HG03159 (cell line): ENCODE measurements around the gene PNPLA7.
"Not testable (repeated sequence)": the region's sequence is repeated elsewhere in the genome, so short reads cannot be mapped to it uniquely, and the experiment has no call there.

Experiments used
- ATAC-seq: cut with Tn5 transposase; IDR thresholded peaks from one replicate; pipeline ENCODE4 v1.9.1; 2021; ENCODE audit warnings: mild to moderate bottlenecking, moderate library complexity; ENCODE audit not compliant: unreplicated experiment

PNPLA7 gene

DNA sequence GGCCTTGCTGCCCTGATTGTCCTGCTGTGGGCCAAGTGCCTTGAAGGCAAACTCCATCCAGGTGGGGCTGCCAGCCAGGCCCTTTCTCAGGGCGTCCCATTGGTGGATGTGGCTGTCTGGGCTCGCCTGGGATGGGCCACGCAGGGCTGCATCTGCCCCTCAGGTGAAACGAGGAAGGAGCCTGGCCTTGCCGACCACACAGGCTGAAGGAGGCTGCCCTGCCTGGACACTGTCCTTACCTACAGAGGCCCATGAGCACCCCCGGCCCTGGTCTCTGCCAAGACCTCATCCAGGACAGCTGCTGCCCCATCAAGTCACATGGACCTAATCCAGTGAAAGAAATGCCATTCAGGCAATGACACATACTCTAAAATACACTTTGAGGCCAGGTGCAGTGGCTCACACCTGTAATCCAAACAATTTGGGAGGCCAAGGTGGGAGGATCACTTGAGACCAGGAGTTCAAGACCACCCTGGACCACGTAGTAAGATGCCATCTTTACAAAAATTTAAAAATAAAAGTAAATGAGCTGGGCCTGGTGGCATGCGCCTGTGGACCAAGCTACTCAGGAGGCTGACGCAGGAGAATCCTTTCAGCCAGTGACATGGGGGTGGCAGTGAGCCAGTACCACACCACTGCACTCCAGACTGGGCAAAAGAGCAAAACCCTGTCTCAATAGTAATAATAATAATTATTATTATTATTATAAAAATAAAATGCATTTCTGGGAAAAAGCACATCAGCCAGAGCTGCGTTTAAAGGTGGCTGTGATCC lies 33.9 kb downstream of the PNPLA7 start:
- no peak for ATAC-seq

- ATAC-seq: no peak
Measured at GRCh38 chr9:137515338-137515724, 34.9 kb downstream of the PNPLA7 start.

DNA sequence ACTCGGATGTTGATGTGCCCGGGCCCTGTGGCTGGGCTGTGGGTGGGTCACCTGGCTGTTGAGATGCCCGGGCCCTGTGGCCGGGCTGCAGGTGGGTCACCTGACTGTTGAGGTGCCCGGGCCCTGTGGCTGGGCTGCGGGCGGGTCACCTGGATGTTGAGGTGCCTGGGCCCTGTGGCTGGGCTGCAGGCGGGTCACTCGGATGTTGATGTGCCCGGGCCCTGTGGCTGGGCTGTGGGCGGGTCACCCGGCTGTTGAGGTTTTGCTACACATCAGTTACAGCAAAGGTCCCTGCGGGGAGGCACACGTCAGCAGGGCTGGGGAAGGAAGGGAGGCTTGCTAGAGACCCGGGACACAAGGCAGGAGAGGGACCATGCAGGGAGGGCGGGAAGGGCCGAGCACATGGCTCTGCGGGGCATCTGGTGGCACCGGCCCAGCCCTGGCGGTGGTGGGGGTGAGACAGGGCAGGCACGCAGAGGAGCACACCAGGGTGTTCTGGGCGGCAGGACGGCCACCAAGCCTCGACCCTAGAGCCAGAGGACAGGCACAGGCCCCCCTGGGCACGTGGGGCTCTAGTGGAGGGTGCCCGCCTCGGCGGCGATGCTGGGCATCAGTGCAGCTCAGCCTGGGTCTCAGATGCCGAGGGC lies 35.4 kb downstream of the PNPLA7 start:
- ATAC-seq: no peak

DNA sequence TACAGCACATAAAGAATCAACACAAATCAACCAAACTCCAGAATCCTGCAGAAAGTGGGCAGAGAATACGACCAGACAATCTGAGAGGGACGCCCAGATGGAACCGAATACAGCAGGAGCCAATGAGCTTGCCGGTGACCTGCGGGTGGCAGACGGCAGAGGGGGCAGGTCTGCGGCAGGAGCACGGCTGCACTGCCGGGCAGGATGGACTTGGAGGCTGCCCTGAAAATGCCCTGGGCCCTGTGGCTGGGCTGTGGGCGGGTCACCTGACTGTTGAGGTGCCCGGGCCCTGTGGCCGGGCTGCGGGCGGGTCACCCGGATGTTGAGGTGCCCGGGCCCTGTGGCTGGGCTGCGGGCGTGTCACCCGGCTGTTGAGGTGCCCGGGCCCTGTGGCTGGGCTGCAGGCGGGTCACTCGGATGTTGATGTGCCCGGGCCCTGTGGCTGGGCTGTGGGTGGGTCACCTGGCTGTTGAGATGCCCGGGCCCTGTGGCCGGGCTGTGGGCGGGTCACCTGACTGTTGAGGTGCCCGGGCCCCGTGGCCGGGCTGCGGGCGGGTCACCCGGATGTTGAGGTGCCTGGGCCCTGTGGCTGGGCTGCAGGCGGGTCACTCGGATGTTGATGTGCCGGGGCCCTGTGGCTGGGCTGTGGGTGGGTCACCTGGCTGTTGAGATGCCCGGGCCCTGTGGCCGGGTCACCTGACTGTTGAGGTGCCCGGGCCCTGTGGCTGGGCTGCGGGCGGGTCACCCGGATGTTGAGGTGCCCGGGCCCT lies 36.2 kb downstream of the PNPLA7 start:
- not testable (repeated sequence) for ATAC-seq

- not testable (repeated sequence) for ATAC-seq
Measured at GRCh38 chr9:137513136-137513535, 37.1 kb downstream of the PNPLA7 start.

GRCh38 chr9:137511758-137512463 lies 38.3 kb downstream of the PNPLA7 start:
- no peak for ATAC-seq

GRCh38 chr9:137511126-137511525 lies 39.1 kb downstream of the PNPLA7 start:
- ATAC-seq: not testable (repeated sequence)

- ATAC-seq: no peak
Measured at GRCh38 chr9:137509198-137509597, 41.0 kb downstream of the PNPLA7 start.

GRCh38 chr9:137506702-137507171 lies 43.5 kb downstream of the PNPLA7 start:
- ATAC-seq: no peak

DNA sequence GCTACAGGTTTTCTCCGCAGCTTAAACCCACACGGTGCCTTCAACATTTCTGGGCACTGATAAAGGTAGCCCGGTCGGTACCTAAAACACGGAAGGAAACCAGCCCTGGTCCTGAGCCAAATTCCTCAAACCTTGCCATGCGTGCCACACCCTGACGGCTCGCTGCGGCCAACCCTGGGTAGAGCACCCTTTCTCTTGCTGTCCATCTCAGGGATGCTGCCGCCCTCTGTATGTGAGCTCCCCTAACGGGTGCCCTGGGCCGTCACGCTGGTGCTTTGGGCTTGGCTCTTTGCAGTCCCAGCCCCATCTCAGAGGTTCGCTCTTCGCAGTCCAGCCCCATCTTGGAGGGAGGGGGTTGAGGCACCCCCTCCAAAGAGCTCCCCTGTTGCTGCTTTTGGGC lies 43.9 kb downstream of the PNPLA7 start:
- no peak for ATAC-seq

- ATAC-seq: no peak
Measured at GRCh38 chr9:137505421-137506140, 44.6 kb downstream of the PNPLA7 start.

GRCh38 chr9:137504432-137504777 lies 45.8 kb downstream of the PNPLA7 start:
- ATAC-seq: no peak

GRCh38 chr9:137502008-137502911 lies 47.9 kb downstream of the PNPLA7 start:
- no peak for ATAC-seq

GRCh38 chr9:137501457-137501856 lies 48.7 kb downstream of the PNPLA7 start:
- no peak for ATAC-seq

DNA sequence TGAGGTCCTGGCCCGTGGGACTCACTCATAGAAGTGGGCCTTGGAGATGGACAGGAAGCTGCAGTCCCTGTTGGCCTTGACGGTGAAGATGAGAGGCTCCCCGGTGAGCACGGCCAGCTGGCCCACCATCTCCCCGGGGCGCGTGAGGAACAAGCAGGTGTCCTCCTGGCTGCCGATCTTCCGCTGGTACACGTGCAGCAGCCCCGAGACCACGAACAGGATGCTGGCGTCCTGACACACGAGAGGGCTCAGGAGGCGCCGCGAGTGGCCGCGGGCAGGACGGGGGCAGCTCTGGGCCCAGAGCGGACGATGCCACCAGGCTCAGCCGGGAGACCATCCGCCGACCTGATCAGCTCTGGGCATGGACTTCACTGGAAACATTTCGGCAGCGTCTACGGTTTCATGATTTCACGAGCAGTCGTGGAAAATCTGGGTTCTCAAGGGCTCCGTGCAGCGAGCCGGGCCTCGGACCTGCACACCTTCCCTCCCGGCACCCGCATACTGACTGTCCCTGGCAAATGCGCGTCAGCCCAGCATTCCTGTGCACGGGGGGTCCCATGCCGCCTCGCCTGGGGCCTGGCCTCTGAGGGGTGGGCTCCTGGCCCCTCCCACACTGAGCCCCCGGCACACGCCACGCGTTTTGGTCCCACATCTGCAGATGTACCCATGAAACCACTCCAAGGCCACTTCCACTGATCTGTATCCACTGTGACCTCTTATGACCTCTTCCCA lies 49.4 kb downstream of the PNPLA7 start:
- ATAC-seq: no peak

DNA sequence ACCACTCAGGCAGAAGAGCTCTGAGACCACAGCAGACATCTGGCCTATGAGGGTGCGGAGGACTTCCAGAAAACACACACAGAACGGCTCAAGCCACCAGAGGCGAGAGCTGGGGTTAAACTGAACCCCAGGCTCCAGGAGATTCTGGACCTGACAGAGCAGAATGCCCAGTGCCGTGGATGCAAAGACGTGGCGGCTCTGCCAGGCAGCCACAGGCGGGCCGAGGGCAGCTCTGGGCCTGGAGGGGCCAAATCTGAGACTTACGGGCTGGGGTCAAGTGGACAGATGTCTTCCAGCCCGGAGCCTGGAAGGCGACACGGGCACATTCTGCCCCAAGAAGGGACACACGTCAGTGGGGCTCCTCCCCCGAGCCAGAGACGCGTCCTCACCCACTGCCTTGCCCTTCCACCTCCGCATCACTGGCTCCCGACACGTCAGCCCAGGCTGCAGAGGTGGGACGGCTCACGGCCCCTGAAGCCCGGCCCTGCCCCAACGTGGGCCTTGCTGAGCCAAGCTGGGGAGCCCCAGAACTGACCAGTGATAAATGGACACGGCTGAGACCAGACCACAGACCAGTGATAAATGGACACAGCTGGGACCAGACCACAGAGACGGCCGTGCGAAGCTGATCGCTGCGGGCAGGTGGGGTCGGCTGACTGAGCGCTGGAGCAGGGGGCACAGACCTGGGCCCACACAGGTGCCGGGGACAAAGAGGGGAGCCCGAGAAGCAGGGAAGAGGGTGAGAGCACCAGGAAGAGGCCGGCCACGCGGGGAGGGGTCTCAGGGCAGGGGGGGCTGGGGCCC lies 50.1 kb downstream of the PNPLA7 start:
- no peak for ATAC-seq

DNA sequence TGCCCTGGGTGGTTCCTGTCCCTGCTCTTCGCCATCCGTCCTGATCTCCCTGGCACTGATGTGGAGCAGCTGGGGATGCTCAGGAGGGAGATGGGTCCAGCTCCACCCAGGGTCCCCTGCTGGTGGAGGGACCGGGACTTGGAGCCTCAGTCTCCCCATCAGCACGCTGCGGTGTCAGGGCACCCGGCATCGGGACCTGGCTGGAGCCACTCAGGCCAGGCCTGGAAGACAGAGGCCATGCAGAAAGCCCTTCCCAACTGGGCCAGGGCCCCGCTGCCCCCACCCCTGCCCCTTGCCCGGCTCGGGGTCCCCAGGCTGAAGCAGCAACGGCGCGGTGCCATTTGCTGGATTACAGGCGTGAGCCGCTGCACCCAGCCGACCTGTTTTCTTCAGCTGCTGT lies 50.8 kb downstream of the PNPLA7 start:
- ATAC-seq: no peak

DNA sequence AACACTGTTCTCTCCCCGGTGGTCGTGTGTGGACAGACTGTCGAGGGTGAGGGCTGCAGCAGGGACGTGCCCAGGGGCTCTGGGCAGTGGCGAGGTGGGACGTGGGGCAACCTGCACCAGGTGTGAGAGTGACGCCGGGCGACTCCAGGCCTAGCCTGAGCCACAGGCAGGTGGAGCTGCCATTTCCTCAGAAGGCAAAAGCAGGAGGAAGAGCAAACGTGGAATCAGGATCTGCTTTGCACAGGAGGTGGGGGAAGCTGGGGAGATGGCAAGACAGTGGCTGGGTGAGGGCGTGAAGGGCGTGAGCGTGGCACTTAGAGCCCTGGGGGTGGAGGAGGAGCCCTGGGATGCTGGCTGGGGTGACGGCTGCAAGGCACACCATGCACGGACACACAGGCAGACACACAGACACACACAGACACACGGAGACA lies 51.5 kb downstream of the PNPLA7 start:
- ATAC-seq: no peak
